ENCODE measurements around the gene CDK16.

GRCh38 chrX:47264483-47265173 lies 46.1 kb downstream of the CDK16 start:
- no peak for TF ChIP-seq CTCF (IDR thresholded peaks at IDR 0.05)
- TF ChIP-seq POLR2AphosphoS5 (IDR thresholded peaks at IDR 0.05), result no peak
- no peak for TF ChIP-seq POLR2A (IDR thresholded peaks at IDR 0.05)
- TF ChIP-seq EP300 (IDR thresholded peaks at IDR 0.05), result no peak

Measured in suprapubic skin (tissue), 4 donors.